ENCODE measurements around the gene SRR. TPM values are rescaled to one million over a fixed set of nuclear protein-coding genes. Genes with fewer than 3 reads are reported as not detected.

Gene SRR
- total RNA-seq, 1 donor from 2014 or later = 17.6 TPM

DNA sequence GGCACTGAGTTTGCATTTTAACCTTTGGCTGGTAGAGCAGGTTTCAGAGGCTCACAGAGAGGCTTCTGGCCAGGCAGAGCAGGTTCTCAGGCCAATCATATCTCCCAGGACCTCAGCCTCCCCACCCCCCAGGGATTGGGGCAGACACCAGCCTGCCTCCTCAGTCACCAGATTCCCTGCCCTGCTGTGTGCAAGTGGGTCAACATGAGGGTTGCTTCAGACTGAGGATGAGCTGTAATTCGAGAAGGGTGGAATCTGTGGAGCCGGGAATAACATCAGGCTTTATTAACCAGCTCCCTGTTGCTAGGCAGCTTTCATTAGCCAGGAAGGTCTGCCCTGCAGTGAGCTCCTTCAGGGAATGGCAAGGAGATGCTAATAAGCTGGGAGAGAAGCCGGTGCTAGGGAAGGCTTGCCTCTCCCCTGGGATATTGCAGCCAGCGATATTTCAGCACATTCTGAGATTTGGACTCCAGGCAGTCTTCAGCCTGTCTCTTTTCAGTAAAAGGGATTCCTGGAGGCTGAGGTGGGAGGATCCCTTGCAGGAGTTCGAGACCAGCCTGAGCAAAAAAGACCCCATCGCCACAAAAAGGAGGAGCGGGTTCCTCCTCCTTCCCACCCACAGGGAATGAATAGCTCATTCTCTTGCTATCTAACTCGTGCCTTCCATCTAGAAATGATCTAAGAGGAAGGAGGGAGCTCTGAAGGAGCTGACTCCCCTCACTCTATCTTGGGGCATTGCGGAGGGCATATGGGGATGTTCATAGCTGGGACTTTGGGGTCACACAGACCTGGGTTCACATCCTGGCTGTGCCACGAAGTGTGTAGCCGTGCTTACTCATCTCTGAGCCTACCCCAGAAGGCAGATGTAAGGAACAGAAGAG is 44.3 kb downstream of the SRR start:
- Mint-ChIP-seq H3K27ac (peak overlapping the region; percentile 75), H3K4me1 (peaks cover 21% of the 10 kb centered on the region), H3K4me3 (no peak overlapping the region), H3K36me3 (no peaks in the 10 kb centered on the region), H3K27me3 (ENCODE audit: low read depth) (no peaks in the 10 kb centered on the region), H3K9me3 (no peaks in the 10 kb centered on the region)
- TF ChIP-seq, protein P1, sequence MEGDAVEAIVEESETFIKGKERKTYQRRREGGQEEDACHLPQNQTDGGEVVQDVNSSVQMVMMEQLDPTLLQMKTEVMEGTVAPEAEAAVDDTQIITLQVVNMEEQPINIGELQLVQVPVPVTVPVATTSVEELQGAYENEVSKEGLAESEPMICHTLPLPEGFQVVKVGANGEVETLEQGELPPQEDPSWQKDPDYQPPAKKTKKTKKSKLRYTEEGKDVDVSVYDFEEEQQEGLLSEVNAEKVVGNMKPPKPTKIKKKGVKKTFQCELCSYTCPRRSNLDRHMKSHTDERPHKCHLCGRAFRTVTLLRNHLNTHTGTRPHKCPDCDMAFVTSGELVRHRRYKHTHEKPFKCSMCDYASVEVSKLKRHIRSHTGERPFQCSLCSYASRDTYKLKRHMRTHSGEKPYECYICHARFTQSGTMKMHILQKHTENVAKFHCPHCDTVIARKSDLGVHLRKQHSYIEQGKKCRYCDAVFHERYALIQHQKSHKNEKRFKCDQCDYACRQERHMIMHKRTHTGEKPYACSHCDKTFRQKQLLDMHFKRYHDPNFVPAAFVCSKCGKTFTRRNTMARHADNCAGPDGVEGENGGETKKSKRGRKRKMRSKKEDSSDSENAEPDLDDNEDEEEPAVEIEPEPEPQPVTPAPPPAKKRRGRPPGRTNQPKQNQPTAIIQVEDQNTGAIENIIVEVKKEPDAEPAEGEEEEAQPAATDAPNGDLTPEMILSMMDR (IDR thresholded peaks at IDR 0.05; ENCODE audit: unreplicated experiment) = no peak
- DNase-seq (ENCODE audit: low spot score in 2 of 2, unreplicated experiment in 2 of 2) = no peak

DNA sequence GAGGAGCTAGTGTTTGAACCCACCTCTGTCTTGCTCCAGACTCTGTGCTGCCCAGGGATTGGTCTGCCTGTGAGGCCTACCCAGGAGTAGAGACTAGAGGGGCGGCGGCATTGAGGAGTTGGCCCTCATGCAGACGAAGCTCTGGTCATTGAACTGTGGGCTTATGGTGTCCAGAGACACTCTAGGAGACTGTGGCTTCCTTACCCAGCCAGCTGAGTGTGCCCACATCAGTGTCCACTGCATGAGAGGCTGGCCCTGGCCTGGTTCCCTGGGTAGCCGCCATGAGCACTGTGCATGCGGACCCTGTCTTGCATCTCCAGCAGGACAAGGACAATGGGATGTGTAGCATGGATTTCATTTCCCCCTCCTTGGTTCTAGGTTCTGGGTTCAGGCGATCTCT is 47.5 kb downstream of the SRR start:
- no peaks in the 10 kb centered on the region for H3K9me3 Mint-ChIP-seq
- TF ChIP-seq, protein P1 (IDR thresholded peaks at IDR 0.05; ENCODE audit: unreplicated experiment) = no peak
- no peak overlapping the region for H3K27ac Mint-ChIP-seq
- H3K4me3 Mint-ChIP-seq = no peak overlapping the region
- H3K4me1 Mint-ChIP-seq = peaks cover 15% of the 10 kb centered on the region
- no peak for DNase-seq (ENCODE audit: low spot score in 2 of 2, unreplicated experiment in 2 of 2)
- no peaks in the 10 kb centered on the region for H3K36me3 Mint-ChIP-seq
- no peaks in the 10 kb centered on the region for H3K27me3 Mint-ChIP-seq (ENCODE audit: low read depth)

DNA sequence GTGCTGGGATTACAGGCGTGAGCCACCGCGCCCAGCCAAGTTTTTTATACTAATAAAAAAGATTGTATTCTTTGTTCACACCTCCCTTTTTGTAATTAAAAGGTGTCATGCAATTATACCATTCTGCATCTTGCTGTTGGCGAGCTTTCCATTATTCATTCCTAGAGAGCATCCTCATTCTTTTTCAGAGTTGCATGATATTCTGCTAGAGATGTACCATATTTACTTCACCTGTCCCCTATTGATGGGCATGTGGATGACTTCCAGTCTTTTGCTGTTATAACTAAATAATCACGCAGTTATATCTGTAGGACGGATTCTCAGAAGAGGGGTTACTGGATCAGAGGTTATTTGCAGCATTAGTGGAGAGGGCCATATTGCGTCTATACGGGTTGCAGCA is 50.6 kb downstream of the SRR start:
- H3K27ac Mint-ChIP-seq = no peak overlapping the region
- H3K4me3 Mint-ChIP-seq = no peak overlapping the region
- H3K9me3 Mint-ChIP-seq = no peaks in the 10 kb centered on the region
- H3K36me3 Mint-ChIP-seq = peaks cover 2% of the 10 kb centered on the region
- H3K4me1 Mint-ChIP-seq = peaks cover 4% of the 10 kb centered on the region
- TF ChIP-seq, protein P1 (IDR thresholded peaks at IDR 0.05; ENCODE audit: unreplicated experiment) = no peak
- no peak for DNase-seq (ENCODE audit: low spot score in 2 of 2, unreplicated experiment in 2 of 2)
- H3K27me3 Mint-ChIP-seq (ENCODE audit: low read depth) = no peaks in the 10 kb centered on the region

DNA sequence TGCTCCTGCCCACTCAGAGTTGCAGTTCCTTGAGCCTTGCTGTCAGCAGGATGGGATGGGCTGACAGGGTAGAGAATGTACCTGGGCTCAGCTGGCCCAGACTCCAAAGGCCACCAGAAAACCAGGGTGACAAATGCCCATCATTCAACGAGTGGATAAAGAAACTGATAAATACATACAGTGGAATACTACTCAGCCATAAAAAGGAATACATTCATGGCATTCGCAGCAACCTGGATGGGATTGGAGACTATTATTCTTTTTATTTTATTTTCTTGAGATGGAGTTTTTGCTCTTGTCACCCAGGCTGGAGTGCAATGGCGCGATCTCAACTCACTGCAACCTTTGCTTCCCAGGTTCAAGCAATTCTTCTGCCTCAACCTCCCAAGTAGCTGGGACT is 53.5 kb downstream of the SRR start:
- peaks cover 4% of the 10 kb centered on the region for H3K4me1 Mint-ChIP-seq
- TF ChIP-seq, protein P1 (IDR thresholded peaks at IDR 0.05; ENCODE audit: unreplicated experiment) = no peak
- H3K4me3 Mint-ChIP-seq = no peak overlapping the region
- DNase-seq (ENCODE audit: low spot score in 2 of 2, unreplicated experiment in 2 of 2) = no peak
- H3K36me3 Mint-ChIP-seq = peaks cover 2% of the 10 kb centered on the region
- no peaks in the 10 kb centered on the region for H3K27me3 Mint-ChIP-seq (ENCODE audit: low read depth)
- H3K27ac Mint-ChIP-seq = no peak overlapping the region
- no peaks in the 10 kb centered on the region for H3K9me3 Mint-ChIP-seq

DNA sequence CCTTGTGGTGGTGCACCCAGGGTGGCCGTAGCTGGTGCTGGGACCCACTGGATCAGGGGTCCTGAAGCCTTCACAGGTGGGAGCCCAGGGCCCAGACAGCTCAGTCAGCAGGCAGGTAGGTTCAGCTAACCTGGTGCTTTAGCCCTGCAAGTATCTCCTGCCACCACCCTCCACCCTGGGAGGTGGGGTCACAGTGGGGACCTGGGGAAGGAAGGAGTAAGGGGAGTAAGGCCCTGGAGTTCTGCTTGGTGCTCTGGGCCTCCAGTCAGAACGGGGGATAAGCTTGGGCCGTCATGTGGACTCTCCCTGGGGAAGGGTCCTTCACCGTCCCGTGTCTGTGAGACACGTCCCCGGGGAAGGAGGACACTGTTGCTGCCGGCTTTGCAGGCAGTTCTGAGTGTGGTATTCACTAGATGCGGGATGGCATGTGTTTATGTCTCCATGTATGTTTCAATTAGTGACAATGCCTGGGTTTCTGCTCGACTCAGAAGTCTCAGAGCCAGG is 54.2 kb downstream of the SRR start:
- Mint-ChIP-seq H3K36me3 (peaks cover 6% of the 10 kb centered on the region), H3K4me3 (no peak overlapping the region), H3K4me1 (peaks cover 4% of the 10 kb centered on the region), H3K27ac (no peak overlapping the region), H3K9me3 (no peaks in the 10 kb centered on the region), H3K27me3 (ENCODE audit: low read depth) (no peaks in the 10 kb centered on the region)
- TF ChIP-seq, protein P1 (IDR thresholded peaks at IDR 0.05; ENCODE audit: unreplicated experiment) = no peak
- DNase-seq (ENCODE audit: low spot score in 2 of 2, unreplicated experiment in 2 of 2) = no peak
